GM19468 (cell line): Measurements from ENCODE around the gene HOXB3.

Experiments
- ATAC-seq: cut with Tn5 transposase; IDR thresholded peaks from one replicate; pipeline ENCODE4 v1.9.1; 2021; ENCODE audit warnings: mild to moderate bottlenecking, moderate library complexity, moderate number of reproducible peaks; ENCODE audit not compliant: unreplicated experiment; ENCODE audit errors: extremely low read depth

The HOXB3 gene

DNA sequence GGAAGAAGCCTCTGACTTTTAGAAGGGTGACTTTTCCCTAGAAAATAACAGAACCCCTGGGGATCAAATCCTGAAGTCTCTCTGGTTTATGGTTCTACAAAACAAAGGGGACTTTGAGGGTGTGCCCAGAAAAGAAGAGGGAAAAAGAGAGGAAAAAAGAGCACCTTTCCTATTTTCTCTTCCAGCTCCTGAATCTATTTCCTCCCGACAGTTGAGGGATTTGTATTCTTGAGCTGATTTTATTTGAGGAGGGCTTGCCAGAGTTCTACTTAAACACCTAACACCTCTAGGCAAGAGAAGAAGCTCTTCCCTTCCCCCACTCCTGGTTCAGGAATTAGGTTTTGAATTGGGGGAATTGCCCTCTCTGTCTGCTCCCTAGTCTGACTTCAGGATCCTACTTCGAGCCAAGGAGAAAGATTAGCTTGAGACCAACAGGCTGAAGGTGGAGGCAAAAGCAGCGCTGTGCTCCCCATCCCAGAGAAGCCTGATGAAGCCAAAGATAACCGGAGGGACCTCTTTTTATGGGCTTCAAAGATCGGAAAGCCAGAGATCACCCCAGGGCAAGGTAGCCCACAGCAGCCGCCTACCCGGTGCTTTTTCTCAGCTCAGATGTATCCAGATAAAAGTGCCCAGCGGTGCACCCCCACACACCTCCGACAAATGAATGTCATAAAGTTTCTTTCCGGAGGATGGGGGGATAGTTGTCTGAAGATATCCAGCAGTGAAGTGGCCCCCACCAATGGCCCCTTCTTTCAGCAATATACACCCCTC, 796 bp downstream of the HOXB3 start:
- no peak for ATAC-seq

DNA sequence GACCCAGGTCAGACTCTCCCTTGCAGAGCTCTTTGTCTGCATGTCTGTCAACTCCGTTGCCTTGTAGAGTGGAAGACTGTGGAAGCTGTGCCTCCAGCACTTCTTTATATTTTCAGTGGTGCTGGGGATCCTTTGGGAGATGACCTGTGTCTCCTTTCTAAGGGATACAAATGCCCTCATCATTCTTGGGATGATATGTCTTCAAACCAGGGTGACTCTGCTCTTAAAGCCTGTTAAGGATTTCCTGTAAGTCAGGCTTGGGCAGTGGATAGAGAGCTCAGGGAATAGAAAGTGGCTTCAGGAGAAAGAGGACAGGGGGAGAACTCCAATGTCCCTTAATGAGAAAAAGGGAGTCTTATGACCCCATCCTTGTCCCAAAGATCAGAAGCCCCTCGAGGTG, 1.5 kb downstream of the HOXB3 start:
- no peak for ATAC-seq

GRCh38 chr17:48588074-48588415, 2.0 kb downstream of the HOXB3 start:
- no peak for ATAC-seq

DNA sequence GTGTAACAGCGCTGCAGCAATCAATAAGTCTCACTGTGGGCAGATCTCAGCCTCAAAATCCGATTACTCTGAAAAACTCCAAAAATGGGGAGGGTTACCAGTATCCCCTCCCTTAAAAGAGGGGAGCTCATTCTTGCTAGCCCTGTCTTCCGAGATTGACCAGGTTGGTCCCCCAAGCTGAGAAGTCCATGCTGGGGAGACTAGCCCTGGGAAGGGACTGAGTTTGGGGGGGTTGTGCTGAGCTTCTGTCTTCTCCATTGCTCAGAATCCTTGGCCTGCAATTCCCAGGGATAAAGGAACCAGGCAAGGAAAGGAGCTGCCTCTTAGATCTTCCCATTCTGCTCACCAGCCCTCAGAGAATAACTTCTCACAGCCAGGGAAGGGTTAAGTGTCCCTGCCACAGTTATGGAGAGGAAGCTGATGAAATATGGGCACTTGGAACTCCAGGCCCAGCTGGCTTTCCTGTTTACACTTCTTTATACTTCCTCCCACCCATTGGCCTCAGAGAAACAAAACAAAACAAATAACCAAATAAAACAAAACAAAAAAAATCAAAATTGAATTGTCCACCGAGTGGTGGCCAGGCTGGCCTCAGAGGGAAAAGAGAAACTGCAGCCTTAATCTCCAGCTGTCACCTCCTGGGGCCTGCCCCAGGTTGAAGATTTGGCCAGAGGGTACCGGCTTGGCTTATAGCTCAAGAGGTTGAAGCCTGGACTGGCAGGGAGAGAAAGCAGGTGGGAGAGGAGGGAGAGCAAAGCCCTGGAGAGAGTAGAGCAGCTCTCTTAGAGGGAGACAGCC, 2.6 kb downstream of the HOXB3 start:
- ATAC-seq = no peak

DNA sequence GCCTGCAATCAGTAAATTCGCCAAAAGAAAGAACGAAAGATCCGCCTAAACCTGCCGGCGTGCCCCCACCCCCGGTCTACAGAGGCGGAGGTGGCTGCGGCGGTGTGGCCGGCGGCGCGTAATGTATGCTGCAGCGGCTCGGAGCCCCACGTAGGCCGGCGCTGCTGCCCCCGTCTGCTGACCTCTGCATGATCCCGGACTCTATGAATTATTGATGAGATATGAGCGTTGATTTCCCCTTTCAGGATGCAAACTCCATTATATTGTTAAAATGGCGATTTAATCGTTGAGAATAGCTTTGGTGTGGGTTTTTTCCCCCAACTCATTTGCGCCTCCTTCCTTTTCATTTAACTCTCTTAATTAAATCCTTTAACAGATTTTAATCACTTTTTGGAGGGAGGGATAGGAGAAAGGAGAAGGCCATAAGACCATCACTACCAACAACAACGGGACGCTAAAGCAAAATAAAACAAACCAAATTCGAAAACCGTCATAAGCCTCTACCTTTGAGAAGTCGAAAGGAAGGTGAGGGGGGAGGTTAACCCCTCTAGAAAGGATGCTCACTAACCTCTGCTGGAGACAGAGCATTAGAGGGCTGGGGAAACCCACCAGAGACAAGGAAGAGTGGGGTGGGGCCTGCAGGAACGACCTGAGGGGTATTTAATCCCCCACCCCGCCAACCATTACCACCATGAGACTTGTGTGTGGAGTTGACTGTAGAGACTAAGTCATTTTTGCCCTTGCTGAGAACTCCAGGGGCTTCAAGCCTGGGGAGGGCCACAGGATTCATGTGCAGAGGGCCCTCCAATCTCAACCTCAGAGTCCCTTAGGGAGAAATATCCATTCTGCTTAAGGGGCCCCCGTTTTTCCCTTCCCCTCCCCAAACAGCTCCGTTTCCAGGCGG, 3.4 kb downstream of the HOXB3 start:
- ATAC-seq = no peak

DNA sequence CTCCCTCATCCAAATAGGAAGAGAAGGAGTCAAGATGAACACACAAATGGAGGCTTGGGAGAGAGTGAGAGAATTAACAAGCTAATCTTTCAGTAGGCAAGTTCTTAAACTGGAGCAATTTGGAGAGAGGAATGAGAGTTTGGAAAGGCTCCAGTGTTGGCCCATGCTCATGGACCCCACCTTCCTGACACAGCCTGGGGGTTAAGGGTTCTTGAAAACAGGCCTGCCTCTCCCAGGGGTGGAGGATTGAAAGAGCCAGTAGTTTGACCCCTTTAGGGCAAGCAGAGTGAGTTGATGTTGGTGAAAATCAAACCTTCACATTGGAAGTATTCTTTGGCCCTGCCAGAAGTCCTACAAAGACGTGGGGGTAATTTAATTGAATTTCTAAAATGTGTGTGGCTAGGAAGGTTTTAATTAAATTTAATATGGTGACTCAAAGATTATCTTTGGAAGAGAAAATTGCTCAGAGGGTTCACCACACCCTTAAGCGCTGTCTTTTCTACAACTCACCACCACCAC, 5.8 kb downstream of the HOXB3 start:
- ATAC-seq = no peak

- ATAC-seq = no peak
These were observed 6.3 kb downstream of the HOXB3 start for GRCh38 chr17:48583708-48584222.

DNA sequence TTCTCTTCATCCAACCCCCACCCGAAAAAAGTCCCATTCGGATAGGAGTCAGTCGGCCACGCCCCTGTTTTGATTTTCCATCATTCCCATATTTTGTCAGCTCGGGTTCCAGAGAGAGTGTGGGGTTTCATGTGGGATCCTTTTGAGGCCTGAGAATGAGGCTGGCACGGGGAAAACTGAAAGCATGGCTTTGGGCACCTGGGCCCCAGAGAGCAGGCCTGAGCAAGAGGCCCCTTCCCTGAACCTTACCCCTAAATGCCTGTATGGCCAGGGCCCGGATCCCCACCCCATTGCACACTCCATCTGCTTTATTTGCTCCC, 7.3 kb downstream of the HOXB3 start:
- ATAC-seq = no peak

- ATAC-seq = no peak
These were observed 10.1 kb downstream of the HOXB3 start for GRCh38 chr17:48579760-48580554.

GRCh38 chr17:48579471-48579759, 10.6 kb downstream of the HOXB3 start:
- no peak for ATAC-seq

DNA sequence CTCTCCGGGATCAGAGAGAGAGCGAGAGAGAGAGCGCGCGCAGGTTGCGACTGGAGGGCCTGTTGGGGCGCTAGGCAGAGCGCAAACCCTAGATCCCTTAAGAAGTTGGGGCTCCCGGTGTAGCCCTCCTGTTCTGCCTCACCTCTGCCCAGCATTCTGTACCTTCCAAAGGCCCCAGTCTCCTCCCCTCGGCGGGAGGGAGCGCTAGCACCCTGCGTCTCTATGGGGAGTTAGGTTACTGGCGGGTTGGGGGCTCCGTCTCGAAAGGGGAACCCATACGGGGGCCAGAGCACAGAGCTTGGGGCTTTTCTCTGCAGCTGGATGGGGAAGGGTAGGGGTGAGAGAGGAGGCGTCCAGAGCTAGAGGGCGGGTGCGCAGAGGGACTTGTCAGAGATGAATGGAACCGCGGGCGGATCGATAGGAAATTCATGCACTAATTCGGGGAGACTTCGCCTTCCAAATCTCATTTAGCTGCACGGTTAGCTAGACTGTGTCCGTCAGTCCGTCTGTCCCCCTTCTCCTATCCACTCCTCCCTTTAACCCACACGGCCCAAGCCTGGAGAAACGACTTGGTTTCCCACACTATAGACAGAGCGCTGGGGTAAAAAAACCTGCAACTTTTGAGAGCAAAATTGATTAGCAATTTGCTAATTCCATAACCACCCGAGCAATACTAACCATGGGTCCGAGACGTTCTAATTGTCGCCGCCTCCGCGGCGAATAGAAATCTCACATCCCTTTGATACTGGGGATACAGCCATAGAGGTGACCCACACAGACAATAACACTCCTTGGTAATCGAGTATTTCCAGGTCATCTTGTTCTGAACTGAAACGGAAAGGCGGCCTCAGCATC, 11.2 kb downstream of the HOXB3 start:
- ATAC-seq = no peak

- ATAC-seq = no peak
These were observed 12.0 kb downstream of the HOXB3 start, which contains the start of gene HOXB4 for GRCh38 chr17:48577946-48578615. TSS of gene HOXB4 (minus strand) at chr17:48578350. CDS start at chr17:48578319, 31 bp downstream.

DNA sequence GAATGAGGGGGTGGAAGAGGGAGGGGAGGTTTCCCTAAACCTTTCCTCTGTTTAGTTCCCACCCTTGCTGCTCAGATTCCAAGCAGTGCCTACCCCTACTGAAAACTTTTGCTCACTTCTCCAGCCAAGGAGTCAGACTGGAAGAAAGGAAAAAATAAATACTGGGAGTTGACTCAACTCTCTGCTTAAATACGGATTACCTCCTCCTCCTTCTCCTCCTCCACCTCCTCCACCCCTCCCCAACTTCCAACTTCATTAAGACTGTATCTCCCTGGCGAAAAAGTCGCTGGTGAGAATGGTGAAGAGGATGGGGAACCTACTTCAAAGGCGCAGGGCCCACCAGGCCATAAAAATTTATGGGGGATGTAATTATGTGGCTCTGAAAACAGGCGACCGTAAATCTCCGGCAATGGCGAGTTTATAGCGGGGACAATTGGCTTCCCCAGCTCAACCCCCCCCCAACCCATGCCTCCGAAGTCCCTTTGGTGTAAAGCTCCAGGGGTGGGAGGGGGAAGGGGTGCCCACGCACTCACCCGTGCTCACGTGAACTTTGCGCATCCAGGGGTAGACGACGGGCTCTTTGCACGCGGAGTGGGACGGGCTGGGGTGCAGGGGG, 12.6 kb downstream of the HOXB3 start:
- ATAC-seq = no peak

GRCh38 chr17:48576479-48577309, 13.3 kb downstream of the HOXB3 start:
- no peak for ATAC-seq

GRCh38 chr17:48575673-48576478, 14.2 kb downstream of the HOXB3 start:
- no peak for ATAC-seq

DNA sequence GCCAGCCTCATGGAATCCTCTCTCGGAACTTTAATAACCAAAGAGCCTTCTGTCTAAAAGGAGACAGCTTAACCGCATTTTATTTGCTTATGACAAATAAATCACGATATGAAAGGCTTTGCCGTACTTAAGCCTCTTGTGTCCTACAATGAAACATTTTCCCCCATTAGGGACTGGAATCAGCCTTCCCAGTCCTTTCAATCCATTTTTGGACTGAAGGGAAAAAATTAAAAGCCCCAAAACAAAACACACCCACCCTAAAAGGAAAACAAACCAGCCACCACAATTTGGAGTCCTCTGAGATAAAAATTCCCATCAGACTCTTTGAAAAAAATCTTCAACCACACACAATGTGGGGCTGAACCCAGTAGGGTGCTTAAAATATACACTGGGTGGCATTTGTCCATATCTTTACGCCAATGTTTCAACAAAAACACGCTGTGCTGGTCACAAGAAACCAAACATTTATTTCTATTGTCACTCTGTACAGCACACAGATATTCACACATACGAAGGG, 14.9 kb downstream of the HOXB3 start:
- ATAC-seq = no peak
